ENCODE results near the gene SLC22A7.

SLC22A7 gene

DNA sequence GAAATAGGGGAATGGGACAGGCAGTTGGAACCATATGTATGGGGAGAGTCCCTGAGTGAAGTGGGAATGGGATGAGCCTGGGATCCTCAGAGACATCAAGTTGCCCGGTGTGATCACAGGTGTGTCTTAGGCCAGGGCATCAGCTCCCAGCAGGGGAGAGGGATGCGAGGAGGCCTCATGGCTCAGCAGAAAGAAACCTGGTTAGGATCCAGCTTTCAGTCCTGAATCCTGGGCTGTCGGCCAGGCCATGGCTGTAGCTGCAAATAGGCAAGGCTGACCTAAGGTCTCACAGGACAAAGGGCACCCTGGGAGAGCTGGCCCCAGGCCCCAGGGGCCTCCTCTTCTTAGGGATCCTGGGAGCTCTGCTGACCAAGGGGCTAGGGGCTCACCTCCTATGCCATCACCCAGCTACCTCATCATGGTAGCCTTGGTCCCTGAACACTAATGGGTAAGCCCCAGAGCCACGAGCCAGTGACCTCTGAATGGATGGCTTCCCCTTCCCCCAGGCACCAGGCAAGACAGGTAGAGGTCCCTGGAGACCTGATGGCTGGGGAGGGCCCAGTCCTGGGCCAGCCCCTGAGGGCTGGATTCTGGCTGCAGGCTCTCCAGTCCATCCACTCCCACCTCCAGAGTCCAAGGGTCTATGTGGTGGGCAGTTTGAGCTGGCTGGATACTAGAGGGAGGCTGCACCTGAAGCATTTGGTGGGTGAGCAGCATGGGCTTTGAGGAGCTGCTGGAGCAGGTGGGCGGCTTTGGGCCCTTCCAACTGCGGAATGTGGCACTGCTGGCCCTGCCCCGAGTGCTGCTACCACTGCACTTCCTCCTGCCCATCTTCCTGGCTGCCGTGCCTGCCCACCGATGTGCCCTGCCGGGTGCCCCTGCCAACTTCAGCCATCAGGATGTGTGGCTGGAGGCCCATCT, at the start of gene SLC22A7:
Gene SLC22A7 (plus strand): TSS at position 617 of the 921 bp plus-strand sequence. CDS start 99 bp downstream, at position 716.
- no peak for DNase-seq

DNA sequence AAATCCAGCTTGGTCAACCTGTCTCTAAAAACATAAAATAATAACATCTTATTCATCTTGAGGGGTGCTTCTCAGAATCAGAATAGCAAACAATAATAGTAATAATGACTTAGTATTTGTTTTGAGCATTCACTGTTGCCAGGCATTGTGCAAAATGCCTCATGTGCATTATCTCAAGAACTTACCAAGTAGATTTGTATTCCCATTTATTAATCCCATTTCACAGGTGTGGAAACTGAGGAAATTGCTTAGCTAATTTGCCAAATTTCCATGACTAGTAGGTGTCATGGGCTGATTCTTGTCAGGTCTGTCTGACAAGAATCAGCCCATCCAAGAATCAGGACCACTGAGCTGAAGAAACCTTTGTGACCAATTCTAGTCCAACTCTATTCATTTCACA, 49.3 kb upstream of the SLC22A7 start:
- DNase-seq, result no peak

DNA sequence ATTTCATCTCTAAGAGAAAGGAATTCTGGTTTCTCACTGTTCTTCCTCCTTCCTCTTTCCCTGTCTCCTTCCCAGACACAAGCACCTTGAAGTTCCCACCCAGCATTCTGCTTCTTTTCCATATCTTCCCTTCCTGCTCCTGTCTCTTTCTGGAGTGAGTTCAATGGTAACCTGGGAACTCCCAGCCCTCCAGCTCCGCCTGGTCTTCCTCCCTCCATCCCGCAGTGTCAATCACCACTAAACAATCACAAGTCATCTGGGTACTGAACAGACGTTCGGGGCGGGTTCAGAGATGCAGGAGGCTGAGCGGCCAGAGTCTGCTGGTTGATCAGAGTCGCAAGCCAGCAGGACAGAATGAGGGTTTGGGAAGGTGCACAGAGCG, 47.1 kb upstream of the SLC22A7 start:
- DNase-seq, result no peak

DNA sequence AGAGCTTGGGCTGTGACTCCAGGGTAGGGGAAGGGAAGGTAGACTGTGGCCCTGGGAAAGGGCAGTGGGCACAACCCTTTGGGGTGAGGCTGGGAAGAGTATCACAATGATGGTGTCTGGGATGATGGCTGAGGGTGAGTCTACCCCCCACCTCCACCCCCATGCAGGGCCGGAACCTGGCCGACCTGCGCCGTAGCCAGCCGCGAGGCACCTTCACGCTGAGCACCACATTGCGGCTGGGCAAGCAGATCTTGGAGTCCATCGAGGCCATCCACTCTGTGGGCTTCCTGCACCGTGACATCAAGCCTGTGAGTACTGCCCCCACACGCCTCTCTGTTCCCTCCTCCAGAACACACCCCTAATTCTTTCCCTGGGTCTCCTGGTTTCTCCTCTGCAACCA, 44.7 kb upstream of the SLC22A7 start:
- DNase-seq, result no peak

DNA sequence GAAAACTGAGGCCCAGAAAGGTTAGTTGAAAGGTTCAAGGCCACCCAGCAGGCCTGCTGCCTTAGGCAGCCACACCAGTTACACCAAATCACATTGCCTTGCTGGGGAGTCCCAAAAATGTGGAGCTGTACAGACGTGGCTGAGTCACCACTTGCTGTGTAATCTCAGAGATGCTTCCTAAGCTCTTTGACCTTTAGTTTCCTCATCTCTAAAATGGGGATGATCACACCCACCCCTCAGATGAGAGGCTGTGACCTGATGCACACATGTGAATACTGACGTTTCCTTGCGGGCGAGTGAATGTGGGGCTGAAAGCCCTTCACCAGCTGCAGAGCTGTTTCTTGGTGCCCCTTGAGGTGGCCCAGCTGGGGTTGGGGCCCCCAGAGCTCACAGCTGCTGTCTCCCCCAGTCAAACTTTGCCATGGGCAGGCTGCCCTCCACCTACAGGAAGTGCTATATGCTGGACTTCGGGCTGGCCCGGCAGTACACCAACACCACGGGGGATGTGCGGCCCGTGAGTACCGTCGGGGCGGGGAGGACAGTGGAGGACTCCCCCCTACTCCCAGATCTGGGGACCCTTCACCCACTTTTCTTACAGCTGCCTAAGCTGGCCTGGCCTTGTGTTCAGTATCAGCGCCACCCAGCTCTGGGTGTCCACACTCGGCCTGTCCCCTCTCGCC, 43.8 kb upstream of the SLC22A7 start:
- no peak for DNase-seq

DNA sequence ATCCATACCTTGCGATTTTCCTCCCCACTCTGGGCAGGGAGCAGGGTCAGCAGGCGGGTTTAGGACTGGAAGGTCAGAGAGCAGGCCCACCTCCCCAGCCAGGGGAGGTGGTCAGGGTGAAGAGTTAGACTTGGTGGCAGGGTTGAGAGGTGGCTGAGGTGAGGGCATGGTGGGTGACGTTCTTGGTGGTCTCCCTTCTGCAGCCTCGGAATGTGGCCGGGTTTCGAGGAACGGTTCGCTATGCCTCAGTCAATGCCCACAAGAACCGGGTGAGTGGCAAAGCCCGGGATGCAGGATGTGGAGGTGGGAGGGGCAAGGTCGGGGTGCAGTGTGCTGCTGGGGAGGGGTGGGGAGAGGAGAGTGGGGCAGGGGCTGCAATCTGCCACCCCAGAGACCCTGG, 43.2 kb upstream of the SLC22A7 start:
- DNase-seq, result no peak

- no peak for DNase-seq
These were observed 42.5 kb upstream of the SLC22A7 start for GRCh38 chr6:43255408-43256054.

DNA sequence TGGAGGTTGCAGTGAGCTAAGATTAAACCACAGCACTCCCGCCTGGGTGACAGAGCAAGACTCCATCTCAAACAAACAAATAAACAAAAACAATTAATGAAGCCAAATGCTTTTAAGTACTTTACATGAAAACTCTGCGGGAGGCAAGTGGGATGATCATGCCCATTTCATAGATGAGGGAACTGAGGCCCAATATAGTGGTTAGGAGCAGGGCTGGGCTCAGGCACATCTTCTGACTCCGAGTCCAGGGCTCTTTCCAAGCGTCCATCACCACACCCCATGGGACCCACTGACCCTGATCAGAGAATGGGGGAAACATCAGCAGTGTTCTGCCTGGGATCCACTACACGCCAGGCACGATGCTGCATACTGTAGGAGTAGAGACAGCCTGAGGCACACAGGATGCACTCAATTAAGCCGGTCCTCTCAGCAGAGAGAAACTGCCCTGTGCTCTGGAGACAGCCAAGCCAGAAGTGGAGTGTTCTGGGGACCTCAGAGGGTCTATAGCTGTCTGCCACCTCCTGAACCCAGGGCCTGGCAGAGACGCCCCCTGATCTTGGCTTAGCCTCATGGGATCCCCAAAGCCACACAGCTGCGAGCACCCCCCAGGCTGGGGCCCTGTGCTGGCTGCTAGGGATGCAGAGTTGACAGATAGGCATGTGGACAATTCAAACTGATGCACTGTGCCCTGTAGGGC, 41.2 kb upstream of the SLC22A7 start:
- no peak for DNase-seq

DNA sequence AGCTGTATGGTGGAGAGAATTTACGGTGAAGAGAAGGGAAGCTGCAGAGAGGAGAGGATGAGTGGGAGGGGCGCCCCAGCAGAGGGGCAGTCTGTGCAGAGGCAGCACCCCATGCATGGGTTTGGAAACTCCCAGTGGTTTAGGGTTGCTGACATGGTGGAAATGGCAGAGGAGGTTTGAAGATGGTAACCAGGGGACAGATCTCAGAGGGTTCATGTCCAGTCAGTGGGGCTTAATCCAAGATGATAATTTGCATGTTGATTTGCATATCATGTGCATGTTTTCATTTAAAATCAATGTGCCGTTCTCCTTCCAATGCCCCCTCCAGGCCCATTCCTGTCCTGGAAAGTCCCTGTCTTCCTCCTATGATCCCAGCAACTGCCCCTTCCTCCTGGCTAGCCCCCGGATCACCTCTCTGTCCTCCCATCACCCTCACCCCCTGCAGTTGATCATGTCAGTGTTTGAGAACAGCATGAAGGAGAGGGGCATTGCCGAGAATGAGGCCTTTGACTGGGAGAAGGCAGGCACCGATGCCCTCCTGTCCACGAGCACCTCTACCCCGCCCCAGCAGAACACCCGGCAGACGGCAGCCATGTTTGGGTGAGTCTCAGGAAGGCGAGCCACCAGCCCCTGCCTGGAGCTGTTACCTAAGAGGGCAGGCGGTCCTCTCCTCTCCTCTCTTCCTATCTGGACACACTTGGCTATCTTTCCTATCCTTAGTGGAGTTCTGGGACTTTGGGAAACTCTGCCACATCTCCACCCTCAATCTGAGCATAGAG, 40.5 kb upstream of the SLC22A7 start:
- DNase-seq, result peak; percentile 64

GRCh38 chr6:43258180-43258579, 39.9 kb upstream of the SLC22A7 start:
- no peak for DNase-seq

GRCh38 chr6:43258807-43259686, 39.0 kb upstream of the SLC22A7 start:
- DNase-seq, result no peak

DNA sequence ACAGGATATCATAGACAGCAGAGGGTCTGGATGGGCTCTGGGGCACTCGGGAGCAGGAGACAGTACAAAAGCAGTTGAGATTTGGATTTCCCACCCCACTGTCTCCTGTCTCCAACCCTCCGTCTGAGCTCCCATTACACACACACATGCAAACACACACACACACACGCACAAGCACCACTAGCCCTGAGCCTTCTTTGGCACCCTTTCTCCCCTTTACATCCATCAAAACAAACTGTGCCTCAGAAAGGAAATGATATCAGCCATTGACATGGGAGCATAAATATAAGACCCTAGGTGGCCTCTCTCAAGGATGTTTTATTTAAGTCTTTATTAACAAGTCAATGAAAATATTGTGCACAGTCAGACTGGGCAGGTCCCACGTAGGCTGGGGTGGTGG, 37.3 kb upstream of the SLC22A7 start:
- no peak for DNase-seq

DNA sequence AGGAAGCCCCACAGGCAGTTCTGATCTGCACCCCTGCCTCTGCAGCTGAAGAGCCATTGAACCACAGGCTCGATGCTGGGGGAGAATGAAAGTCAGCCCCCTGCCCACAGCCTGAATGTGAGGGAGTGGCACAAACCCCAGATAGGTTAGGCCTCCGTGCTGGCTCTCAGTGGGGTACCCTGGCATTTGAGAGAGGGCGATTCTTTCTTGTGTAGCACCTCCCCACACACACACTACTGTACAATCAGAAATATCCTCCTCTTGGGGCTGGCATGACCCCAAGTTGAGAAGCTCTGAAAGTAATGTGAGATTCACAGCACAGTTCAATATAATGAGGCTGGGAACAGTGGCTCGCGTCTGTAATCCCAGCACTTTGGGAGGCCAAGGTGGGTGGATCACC, 36.9 kb upstream of the SLC22A7 start:
- DNase-seq, result no peak

GRCh38 chr6:43262000-43262779, 35.9 kb upstream of the SLC22A7 start:
- no peak for DNase-seq

GRCh38 chr6:43262780-43263313, 35.2 kb upstream of the SLC22A7 start:
- DNase-seq, result no peak

DNA sequence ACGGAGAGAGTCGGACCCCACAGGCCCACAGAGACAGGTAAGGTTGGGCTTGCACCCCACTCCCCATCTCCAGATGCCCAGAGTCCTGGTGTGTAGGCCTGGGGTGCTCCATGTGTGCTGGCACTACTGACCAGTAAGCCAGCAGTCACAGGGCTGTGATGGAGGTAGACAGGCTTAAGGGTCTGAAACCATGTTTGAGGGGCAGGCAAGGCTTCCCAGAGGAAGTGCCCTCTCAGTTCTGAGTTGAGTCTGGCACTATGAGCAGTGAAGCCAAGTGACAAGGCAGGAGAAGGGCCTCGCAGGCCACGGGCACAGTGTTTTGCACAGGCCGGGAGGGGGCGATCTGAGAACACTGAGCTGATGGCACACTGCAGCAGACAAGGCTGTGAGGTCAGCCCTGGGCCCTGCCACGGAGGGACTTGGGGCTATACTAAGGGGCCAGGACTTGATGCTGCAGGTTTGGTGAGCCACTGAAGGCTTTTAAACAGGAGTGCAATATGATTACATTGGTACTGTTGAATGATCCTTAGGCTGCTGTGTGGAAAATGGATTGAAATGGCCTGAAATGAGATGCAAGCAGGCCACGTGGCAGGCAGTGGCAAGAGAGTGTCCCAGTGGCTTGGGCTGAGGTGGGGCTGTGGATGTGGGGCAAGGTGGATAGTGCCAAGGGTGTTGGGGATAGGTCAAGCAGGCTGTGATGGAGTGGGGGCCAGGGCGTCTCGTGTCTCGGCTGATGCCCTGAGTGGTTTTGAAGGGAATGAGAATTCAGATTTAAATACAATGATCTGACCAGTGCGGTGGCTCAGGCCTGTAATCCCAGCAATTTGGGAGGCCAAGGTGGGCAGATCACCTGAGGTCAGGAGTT, 34.5 kb upstream of the SLC22A7 start:
- DNase-seq, result peak; percentile 27

GRCh38 chr6:43264599-43265145, 33.4 kb upstream of the SLC22A7 start:
- no peak for DNase-seq

DNA sequence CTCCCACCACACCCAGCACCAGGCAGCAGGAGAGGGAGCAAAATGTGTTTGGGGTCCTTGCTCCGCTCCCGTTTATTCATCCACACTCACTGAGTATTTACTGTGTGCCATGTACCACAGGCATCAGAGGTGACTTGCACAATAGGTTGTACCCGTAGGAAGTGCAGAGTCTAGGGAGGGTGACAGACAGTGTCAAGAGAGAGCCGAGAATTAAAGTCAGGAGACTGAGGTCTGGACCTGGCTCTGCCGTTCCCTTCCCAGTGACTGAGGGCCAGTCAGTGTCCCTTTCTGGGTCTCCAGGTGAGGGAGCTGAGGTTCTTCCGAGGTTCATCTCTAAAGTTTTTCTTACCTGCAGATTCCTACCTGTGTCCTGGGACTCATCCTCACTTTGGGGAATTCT, 32.5 kb upstream of the SLC22A7 start:
- no peak for DNase-seq
